Caco-2 (cell line): ENCODE measurements around the gene PPRC1. TPM values are rescaled to one million over a fixed set of nuclear protein-coding genes. Genes with fewer than 3 reads are reported as not detected.

ENCODE experiments used
- BruUV-seq: library from RNA; stranded (reverse); fragments of 400-500 nt; replicated peaks from 2 replicates; lab custom pipeline; 2021; lab: Mats Ljungman, UMichigan
- CTCF ChIA-PET: fragments of 300-600 bp; sonication (Branson Sonifier 250); formaldehyde crosslinking; loops from one replicate; lab custom pipeline; 2022; ENCODE audit warnings: antibody characterized with exemption; lab: Charles Lee
- POLR2A ChIA-PET: fragments of 300-600 bp; sonication (Branson Sonifier 250); formaldehyde crosslinking; loops from one replicate; lab custom pipeline; 2022; ENCODE audit warnings: antibody characterized with exemption; lab: Charles Lee
- DNase-seq, 2 experiments: peaks; one replicate each; pipeline versions ENCODE4 v3.0.0 to v3.0.0-alpha.2; 2020 to 2022
- H3K27me3 ChIP-seq: replicated peaks from 2 replicates; pipeline ENCODE4 v1.6.0; 2011; ENCODE audit warnings: low read length; ENCODE audit not compliant: control insufficient read depth, insufficient read depth
- H3K36me3 ChIP-seq: 2 replicates; pipeline ENCODE4 v1.5.1; 2011; ENCODE audit warnings: low read length; ENCODE audit not compliant: control insufficient read depth, insufficient read depth
- H3K4me1 ChIP-seq: fragments of 250-450 bp; sonication (Bioruptor Pico); 2 replicates; pipeline ENCODE4 v1.5.1; 2020; ENCODE audit warnings: mild to moderate bottlenecking
- H3K4me3 ChIP-seq: 2 replicates; pipeline ENCODE4 v1.5.1; 2011; ENCODE audit warnings: low read depth, mild to moderate bottlenecking, control low read depth, low read length
- H3K9me3 ChIP-seq: fragments of 250-450 bp; sonication (Bioruptor Pico); 2 replicates; pipeline ENCODE4 v1.5.1; 2020; ENCODE audit warnings: mild to moderate bottlenecking, moderate library complexity
- H3K27ac Mint-ChIP-seq: one replicate; pipeline ENCODE4 v1.8.0; 2022; ENCODE audit warnings: mixed read lengths; ENCODE audit not compliant: unreplicated experiment
- H3K27me3 Mint-ChIP-seq: one replicate; pipeline ENCODE4 v1.8.0; 2022; ENCODE audit warnings: mixed read lengths; ENCODE audit not compliant: insufficient read depth, unreplicated experiment
- H3K36me3 Mint-ChIP-seq: one replicate; pipeline ENCODE4 v1.8.0; 2022; ENCODE audit warnings: mild to moderate bottlenecking, mixed read lengths; ENCODE audit not compliant: insufficient read depth, unreplicated experiment
- H3K4me1 Mint-ChIP-seq: one replicate; pipeline ENCODE4 v1.8.0; 2022; ENCODE audit warnings: low read depth, mixed read lengths; ENCODE audit not compliant: unreplicated experiment
- H3K4me3 Mint-ChIP-seq: one replicate; pipeline ENCODE4 v1.8.0; 2022; ENCODE audit warnings: mild to moderate bottlenecking, moderate library complexity, mixed read lengths; ENCODE audit not compliant: unreplicated experiment
- H3K9me3 Mint-ChIP-seq: one replicate; pipeline ENCODE4 v1.8.0; 2022; ENCODE audit warnings: mixed read lengths; ENCODE audit not compliant: unreplicated experiment
- intact Hi-C: fragments of 100-400 bp; cut with micrococcal nuclease; formaldehyde crosslinking; loops from one replicate; pipeline ENCODE4 v1.10.0; 2022; ENCODE audit not compliant: unreplicated experiment
- total RNA-seq: library from RNA; stranded (reverse); gene quantifications from 2 replicates; pipeline ENCODE4 v1.2.3, GENCODE V29; 2022
- TF ChIP-seq, protein P1 (sequence below), 2 experiments: fragments of 200-600 bp in 1 of 2; IDR thresholded peaks; 1 replicate in 1 of 2; 2 replicates in 1 of 2; pipeline versions ENCODE4 v1.5.1 to v1.8.0; 2011 to 2022; ENCODE audit warnings: antibody characterized with exemption in 1 of 2, control low read depth in 1 of 2, inconsistent platforms in 1 of 2, low read depth in 1 of 2, low read length in 1 of 2, mild to moderate bottlenecking in 1 of 2, moderate library complexity in 1 of 2; ENCODE audit not compliant: insufficient read depth in 1 of 2, severe bottlenecking in 1 of 2, unreplicated experiment in 1 of 2

The PPRC1 gene
- total RNA-seq, 1 experiment from 2014 or later = 66.6 TPM

DNA sequence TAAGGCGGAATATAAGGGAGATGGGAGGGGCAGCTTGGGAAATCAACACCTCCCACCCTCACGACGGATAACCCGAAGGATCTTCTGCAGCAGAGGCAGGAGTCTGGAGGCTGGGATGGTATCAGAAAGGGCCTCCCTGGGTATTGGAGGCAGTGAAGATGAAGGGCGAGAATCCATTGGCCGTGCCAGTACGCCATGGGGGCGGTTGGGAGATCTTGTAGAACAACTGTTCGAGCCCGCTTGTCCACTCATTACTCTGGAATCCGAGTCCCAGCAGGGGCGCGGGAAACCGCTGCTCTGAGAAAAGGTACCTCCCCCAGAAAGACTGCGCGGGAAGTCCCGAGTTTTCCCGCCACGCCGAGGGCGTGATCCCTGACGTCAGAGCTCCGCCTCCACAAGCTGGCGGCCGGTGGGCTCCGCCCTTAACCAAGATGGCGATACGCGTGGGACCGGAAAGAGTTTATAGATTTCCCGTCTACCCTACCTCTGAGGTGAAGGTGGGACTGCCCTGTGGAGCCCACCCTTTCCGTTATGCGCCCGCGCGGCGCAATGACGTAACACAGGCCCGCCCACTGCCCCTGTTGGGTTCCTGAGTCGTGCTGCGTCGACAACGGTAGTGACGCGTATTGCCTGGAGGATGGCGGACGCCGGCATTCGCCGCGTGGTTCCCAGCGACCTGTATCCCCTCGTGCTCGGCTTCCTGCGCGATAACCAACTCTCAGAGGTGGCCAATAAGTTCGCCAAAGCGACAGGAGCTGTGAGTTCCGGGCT lies 19.1 kb downstream of the PPRC1 start, which contains the start of gene NOLC1:
Gene NOLC1, plus strand, starts transcription at position 616 of the 771 bp plus-strand sequence. Its CDS starts 22 bp downstream, at position 638.
- H3K27me3 Mint-ChIP-seq = no peaks in the 10 kb centered on the region
- CTCF ChIA-PET = interaction anchor here (0.5 to 1.4 kb wide), 5 partner anchors 17 to 350 kb away, joined by 3 to 7 read pairs (median 3); partner anchors contain the start of gene ACTR1A
- Histone ChIP-seq H3K4me3 (peak within 1 kb of the TSS; percentile 87), H3K27me3 (no peaks in the 10 kb centered on the region), H3K36me3 (peaks cover 8% of the 10 kb centered on the region), H3K9me3 (no peaks in the 10 kb centered on the region), H3K4me1 (peaks cover 26% of the 10 kb centered on the region)
- BruUV-seq = no TSS peak
- peaks cover 30% of the 10 kb centered on the region for H3K4me1 Mint-ChIP-seq
- peak within 1 kb of the TSS; percentile 91 for H3K4me3 Mint-ChIP-seq
- DNase-seq = peak; percentile 99
- POLR2A ChIA-PET = interaction anchor here (0.6 to 1.6 kb wide), 6 partner anchors 8 to 94 kb away, joined by 4 to 7 read pairs (median 5); partner anchors contain the start of gene GBF1
- H3K36me3 Mint-ChIP-seq = peaks cover 97% of the 10 kb centered on the region
- intact Hi-C loops = loop anchor here (1.0 to 5.0 kb wide), 3 partner anchors 20 to 350 kb away; partner anchors contain the start of genes ACTR1A and GBF1
- H3K9me3 Mint-ChIP-seq = no peaks in the 10 kb centered on the region
- H3K27ac Mint-ChIP-seq = peak within 1 kb of the TSS; percentile 99
- TF ChIP-seq, protein P1, sequence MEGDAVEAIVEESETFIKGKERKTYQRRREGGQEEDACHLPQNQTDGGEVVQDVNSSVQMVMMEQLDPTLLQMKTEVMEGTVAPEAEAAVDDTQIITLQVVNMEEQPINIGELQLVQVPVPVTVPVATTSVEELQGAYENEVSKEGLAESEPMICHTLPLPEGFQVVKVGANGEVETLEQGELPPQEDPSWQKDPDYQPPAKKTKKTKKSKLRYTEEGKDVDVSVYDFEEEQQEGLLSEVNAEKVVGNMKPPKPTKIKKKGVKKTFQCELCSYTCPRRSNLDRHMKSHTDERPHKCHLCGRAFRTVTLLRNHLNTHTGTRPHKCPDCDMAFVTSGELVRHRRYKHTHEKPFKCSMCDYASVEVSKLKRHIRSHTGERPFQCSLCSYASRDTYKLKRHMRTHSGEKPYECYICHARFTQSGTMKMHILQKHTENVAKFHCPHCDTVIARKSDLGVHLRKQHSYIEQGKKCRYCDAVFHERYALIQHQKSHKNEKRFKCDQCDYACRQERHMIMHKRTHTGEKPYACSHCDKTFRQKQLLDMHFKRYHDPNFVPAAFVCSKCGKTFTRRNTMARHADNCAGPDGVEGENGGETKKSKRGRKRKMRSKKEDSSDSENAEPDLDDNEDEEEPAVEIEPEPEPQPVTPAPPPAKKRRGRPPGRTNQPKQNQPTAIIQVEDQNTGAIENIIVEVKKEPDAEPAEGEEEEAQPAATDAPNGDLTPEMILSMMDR (IDR thresholded peaks at IDR 0.05; ENCODE audit: insufficient read depth in 1 of 2, low read depth in 1 of 2, low read length in 1 of 2, severe bottlenecking in 1 of 2, unreplicated experiment in 1 of 2) = no peak

DNA sequence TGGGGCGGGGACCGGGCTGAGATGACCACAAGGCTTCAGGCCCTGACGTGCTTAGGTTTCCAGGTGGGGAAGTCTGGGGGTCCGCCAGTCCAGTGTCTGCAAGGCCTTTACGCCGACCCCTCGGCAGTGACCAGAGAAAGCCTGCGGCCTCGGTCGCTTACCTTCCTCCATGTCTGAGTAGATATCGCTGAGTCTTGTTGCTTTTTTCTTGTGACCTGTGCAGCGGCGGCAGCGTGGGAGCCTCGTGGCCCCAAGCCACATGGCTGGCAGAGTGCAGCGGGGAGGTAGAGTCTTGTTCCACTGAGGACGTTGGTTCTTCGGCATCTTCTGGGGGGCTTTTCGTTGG lies 19.7 kb downstream of the PPRC1 start:
- peaks cover 32% of the 10 kb centered on the region for H3K4me1 Mint-ChIP-seq
- no peaks in the 10 kb centered on the region for H3K9me3 Mint-ChIP-seq
- no TSS peak for BruUV-seq
- peaks cover 97% of the 10 kb centered on the region for H3K36me3 Mint-ChIP-seq
- ChIA-PET CTCF (interaction anchor here (1.0 to 1.4 kb wide), 2 partner anchors 17 to 350 kb away, joined by 3 to 7 read pairs; partner anchors contain the start of gene ACTR1A), POLR2A (interaction anchor here (1.0 to 1.6 kb wide), 4 partner anchors 8 to 93 kb away, joined by 5 to 7 read pairs (median 5); partner anchors contain the start of gene GBF1)
- Histone ChIP-seq H3K4me3 (peak overlapping the region; percentile 87), H3K27me3 (no peaks in the 10 kb centered on the region), H3K4me1 (peaks cover 26% of the 10 kb centered on the region), H3K36me3 (peaks cover 7% of the 10 kb centered on the region), H3K9me3 (no peaks in the 10 kb centered on the region)
- intact Hi-C loops = loop anchor here (1.0 to 5.0 kb wide), 3 partner anchors 20 to 350 kb away; partner anchors contain the start of genes ACTR1A and GBF1
- peak overlapping the region; percentile 91 for H3K4me3 Mint-ChIP-seq
- peak overlapping the region; percentile 99 for H3K27ac Mint-ChIP-seq
- H3K27me3 Mint-ChIP-seq = no peaks in the 10 kb centered on the region
- DNase-seq = peak in 1 of 2 experiments; percentile 41
- TF ChIP-seq, protein P1 (IDR thresholded peaks at IDR 0.05; ENCODE audit: insufficient read depth in 1 of 2, low read depth in 1 of 2, low read length in 1 of 2, severe bottlenecking in 1 of 2, unreplicated experiment in 1 of 2) = no peak

DNA sequence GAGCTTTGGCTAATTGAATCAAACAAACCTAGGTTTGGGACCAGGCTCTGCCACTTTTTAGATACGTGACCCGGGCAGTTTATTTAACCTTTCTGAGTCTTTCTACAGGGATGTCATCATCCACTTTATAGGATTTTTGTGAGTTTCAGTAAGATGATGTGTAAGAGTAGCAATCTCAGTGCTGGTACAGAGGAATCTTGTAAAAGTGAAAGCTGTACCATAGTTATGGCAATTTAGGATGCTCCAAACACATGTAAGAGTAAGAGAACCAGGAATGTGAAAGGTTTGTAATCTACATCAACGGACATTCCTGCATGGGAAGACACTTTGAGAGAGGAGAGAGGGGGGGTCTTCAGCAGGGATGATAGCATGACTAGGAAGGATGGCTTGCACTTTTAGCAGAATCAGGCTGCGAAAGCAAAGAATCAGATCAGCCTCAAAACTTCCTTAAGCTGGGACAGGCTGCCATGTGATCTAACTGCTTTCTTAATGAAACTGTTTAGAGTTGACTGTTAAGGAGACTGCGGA lies 20.3 kb downstream of the PPRC1 start:
- no peaks in the 10 kb centered on the region for H3K27me3 Mint-ChIP-seq
- DNase-seq = no peak
- ChIA-PET POLR2A (interaction anchor here (1.6 kb wide), 1 partner anchor 92 kb away, joined by 5 read pairs; the partner anchor contains the start of gene GBF1), CTCF (no interaction called here)
- peak overlapping the region; percentile 87 for H3K4me3 ChIP-seq
- H3K27me3 ChIP-seq = no peaks in the 10 kb centered on the region
- intact Hi-C loops = loop anchor here (5.0 kb wide), 1 partner anchor 94 kb away; the partner anchor contains the start of gene GBF1
- H3K36me3 Mint-ChIP-seq = peaks cover 97% of the 10 kb centered on the region
- peaks cover 23% of the 10 kb centered on the region for H3K4me1 ChIP-seq
- TF ChIP-seq, protein P1 (IDR thresholded peaks at IDR 0.05; ENCODE audit: insufficient read depth in 1 of 2, low read depth in 1 of 2, low read length in 1 of 2, severe bottlenecking in 1 of 2, unreplicated experiment in 1 of 2) = no peak
- H3K4me1 Mint-ChIP-seq = peaks cover 27% of the 10 kb centered on the region
- peak overlapping the region; percentile 99 for H3K27ac Mint-ChIP-seq
- BruUV-seq = no TSS peak
- H3K4me3 Mint-ChIP-seq = peak overlapping the region; percentile 91
- no peaks in the 10 kb centered on the region for H3K9me3 ChIP-seq
- H3K9me3 Mint-ChIP-seq = no peaks in the 10 kb centered on the region
- H3K36me3 ChIP-seq = peaks cover 7% of the 10 kb centered on the region
